ENCODE measurements around the gene ZNF580. TPM values are rescaled to one million over a fixed set of nuclear protein-coding genes. Genes with fewer than 3 reads are reported as not detected.

The ZNF580 gene
- total RNA-seq, 1 donor from 2014 or later: 50.9 TPM

DNA sequence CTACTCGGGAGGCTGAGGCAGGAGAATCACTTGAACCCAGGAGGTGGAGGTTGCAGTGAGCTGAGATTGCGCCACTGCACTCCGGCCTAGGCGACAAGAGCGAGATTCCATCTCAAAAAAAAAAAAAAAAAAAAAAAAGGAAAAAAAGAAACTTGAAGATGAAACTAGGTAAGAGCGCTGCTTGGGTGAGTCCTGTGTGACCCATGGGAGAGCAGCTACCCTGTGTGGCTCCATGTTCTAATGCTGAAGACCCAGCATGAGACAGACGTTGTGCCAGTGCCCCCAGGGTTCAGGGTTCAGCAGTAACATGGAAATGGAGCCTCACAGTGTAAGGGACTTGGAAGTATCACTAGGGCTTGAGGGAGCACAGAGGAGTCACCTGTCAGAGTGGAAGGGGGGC lies 22.4 kb upstream of the ZNF580 start:
- H3K4me1 Mint-ChIP-seq: peaks cover 3% of the 10 kb centered on the region
- H3K27me3 Mint-ChIP-seq (ENCODE audit: low read depth): no peaks in the 10 kb centered on the region
- peaks cover 21% of the 10 kb centered on the region for H3K36me3 Mint-ChIP-seq
- H3K27ac Mint-ChIP-seq: no peak overlapping the region
- DNase-seq (ENCODE audit: low spot score in 2 of 2, unreplicated experiment in 2 of 2): no peak
- H3K4me3 Mint-ChIP-seq: no peak overlapping the region
- H3K9me3 Mint-ChIP-seq: no peaks in the 10 kb centered on the region
- TF ChIP-seq, protein P1, sequence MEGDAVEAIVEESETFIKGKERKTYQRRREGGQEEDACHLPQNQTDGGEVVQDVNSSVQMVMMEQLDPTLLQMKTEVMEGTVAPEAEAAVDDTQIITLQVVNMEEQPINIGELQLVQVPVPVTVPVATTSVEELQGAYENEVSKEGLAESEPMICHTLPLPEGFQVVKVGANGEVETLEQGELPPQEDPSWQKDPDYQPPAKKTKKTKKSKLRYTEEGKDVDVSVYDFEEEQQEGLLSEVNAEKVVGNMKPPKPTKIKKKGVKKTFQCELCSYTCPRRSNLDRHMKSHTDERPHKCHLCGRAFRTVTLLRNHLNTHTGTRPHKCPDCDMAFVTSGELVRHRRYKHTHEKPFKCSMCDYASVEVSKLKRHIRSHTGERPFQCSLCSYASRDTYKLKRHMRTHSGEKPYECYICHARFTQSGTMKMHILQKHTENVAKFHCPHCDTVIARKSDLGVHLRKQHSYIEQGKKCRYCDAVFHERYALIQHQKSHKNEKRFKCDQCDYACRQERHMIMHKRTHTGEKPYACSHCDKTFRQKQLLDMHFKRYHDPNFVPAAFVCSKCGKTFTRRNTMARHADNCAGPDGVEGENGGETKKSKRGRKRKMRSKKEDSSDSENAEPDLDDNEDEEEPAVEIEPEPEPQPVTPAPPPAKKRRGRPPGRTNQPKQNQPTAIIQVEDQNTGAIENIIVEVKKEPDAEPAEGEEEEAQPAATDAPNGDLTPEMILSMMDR (IDR thresholded peaks at IDR 0.05; ENCODE audit: unreplicated experiment): no peak

DNA sequence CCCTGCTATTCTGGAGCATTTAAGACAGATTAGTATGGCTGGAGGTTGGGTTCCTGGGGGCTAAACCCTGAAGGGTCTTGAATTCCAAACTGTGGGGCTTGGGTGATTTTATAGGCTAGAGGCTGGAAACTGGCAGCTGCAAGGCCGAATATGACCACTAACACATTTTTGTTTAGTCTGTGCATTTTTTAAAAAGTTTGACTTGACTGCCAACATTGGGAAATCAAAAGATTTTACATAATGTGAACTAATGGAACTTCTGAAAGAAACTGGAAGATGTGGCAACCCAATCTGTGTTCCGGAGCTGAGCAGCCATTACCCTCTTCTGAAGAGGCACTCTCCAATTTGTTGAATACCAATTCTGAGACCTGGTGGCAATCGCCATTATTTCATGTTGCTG lies 21.5 kb upstream of the ZNF580 start:
- DNase-seq (ENCODE audit: low spot score in 2 of 2, unreplicated experiment in 2 of 2): no peak
- Mint-ChIP-seq H3K27me3 (ENCODE audit: low read depth) (no peaks in the 10 kb centered on the region), H3K27ac (no peak overlapping the region), H3K4me3 (no peak overlapping the region), H3K4me1 (peaks cover 9% of the 10 kb centered on the region), H3K36me3 (peaks cover 23% of the 10 kb centered on the region), H3K9me3 (no peaks in the 10 kb centered on the region)
- TF ChIP-seq, protein P1 (IDR thresholded peaks at IDR 0.05; ENCODE audit: unreplicated experiment): no peak

- Mint-ChIP-seq H3K9me3 (no peaks in the 10 kb centered on the region), H3K36me3 (peaks cover 21% of the 10 kb centered on the region)
Observed at GRCh38 chr19:55620410-55621204, 20.2 kb upstream of the ZNF580 start.

GRCh38 chr19:55621205-55621672 lies 19.6 kb upstream of the ZNF580 start:
- Mint-ChIP-seq H3K27ac (no peak overlapping the region), H3K9me3 (no peaks in the 10 kb centered on the region), H3K36me3 (peaks cover 21% of the 10 kb centered on the region), H3K4me3 (no peak overlapping the region), H3K27me3 (ENCODE audit: low read depth) (no peaks in the 10 kb centered on the region), H3K4me1 (peaks cover 14% of the 10 kb centered on the region)
- TF ChIP-seq, protein P1 (IDR thresholded peaks at IDR 0.05; ENCODE audit: unreplicated experiment): no peak
- DNase-seq (ENCODE audit: low spot score in 2 of 2, unreplicated experiment in 2 of 2): no peak

More at GRCh38 chr19:55620410-55621204, 20.2 kb upstream of the ZNF580 start:
- Mint-ChIP-seq H3K27ac (no peak overlapping the region), H3K27me3 (ENCODE audit: low read depth) (no peaks in the 10 kb centered on the region), H3K4me1 (peaks cover 14% of the 10 kb centered on the region), H3K4me3 (no peak overlapping the region)
- no peak for DNase-seq (ENCODE audit: low spot score in 2 of 2, unreplicated experiment in 2 of 2)
- TF ChIP-seq, protein P1 (IDR thresholded peaks at IDR 0.05; ENCODE audit: unreplicated experiment): no peak

DNA sequence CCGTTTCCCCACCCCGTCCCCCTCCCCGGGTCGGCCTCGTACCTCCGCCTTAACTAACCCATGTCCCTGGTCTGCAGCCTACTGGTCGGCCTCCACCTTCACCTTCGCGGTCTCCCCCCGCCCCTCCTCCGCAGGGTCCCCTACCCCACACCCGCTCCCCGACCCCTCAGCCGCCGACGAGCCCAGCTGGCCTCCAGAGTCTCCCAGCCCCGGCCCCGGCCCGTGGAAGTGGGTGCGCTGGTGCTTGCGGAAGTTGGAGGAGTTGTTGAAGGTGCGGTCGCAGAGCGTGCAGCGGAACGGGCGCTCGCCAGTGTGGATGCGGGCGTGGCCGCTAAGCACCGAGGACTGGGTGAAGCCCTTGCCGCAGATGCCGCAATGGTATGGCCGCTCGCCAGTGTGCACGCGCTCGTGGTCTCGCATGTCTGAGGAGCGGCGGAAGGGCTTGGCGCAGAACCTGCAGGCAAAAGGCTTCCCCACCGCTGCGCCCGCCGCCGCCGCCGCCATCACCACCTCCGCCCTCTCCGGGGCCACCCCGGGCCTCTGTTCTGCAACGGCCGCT lies 19.1 kb upstream of the ZNF580 start:
- H3K4me3 Mint-ChIP-seq: no peak overlapping the region
- H3K9me3 Mint-ChIP-seq: no peaks in the 10 kb centered on the region
- peaks cover 14% of the 10 kb centered on the region for H3K4me1 Mint-ChIP-seq
- peaks cover 18% of the 10 kb centered on the region for H3K36me3 Mint-ChIP-seq
- TF ChIP-seq, protein P1 (IDR thresholded peaks at IDR 0.05; ENCODE audit: unreplicated experiment): no peak
- no peak for DNase-seq (ENCODE audit: low spot score in 2 of 2, unreplicated experiment in 2 of 2)
- H3K27me3 Mint-ChIP-seq (ENCODE audit: low read depth): no peaks in the 10 kb centered on the region
- H3K27ac Mint-ChIP-seq: no peak overlapping the region
